ENCODE measurements around the gene TAF11L12.
"Not testable (repeated sequence)": the region's sequence is repeated elsewhere in the genome, so short reads cannot be mapped to it uniquely, and the experiment has no call there.

The TAF11L12 gene

GRCh38 chr5:17610092-17610491, at the start of gene TAF11L12:
Gene TAF11L12 (plus strand): TSS chr5:17610392.
- not testable (repeated sequence) for DNase-seq

- not testable (repeated sequence) for DNase-seq
These were observed 24.5 kb upstream of the TAF11L12 start, which contains the start of gene TAF11L7 for GRCh38 chr5:17585658-17586057. Gene TAF11L7 (minus strand): TSS chr5:17585758.

- DNase-seq: not testable (repeated sequence)
These were observed 19.3 kb upstream of the TAF11L12 start, which contains the start of gene TAF11L8 for GRCh38 chr5:17590860-17591259. Gene TAF11L8 (minus strand): TSS chr5:17590960.

- DNase-seq: not testable (repeated sequence)
These were observed 15.9 kb upstream of the TAF11L12 start, which contains the start of gene TAF11L9 for GRCh38 chr5:17594255-17594654. Gene TAF11L9 (minus strand): TSS chr5:17594394.

GRCh38 chr5:17597728-17598127, 12.5 kb upstream of the TAF11L12 start, which contains the start of gene TAF11L10:
Gene TAF11L10 (minus strand): TSS chr5:17597828.
- not testable (repeated sequence) for DNase-seq

- not testable (repeated sequence) for DNase-seq
These were observed 6.3 kb upstream of the TAF11L12 start, which contains the start of gene TAF11L11 for GRCh38 chr5:17603880-17604279. Gene TAF11L11 (plus strand): TSS chr5:17604183.

- no peak for DNase-seq
These were observed 5.2 kb upstream of the TAF11L12 start for GRCh38 chr5:17604951-17605350.

- DNase-seq: not testable (repeated sequence)
These were observed 2.7 kb upstream of the TAF11L12 start for GRCh38 chr5:17607461-17607860.

- DNase-seq: no peak
These were observed 4.8 kb downstream of the TAF11L12 start for GRCh38 chr5:17614872-17615605.

GRCh38 chr5:17619354-17619753, 9.2 kb downstream of the TAF11L12 start:
- DNase-seq: no peak

GRCh38 chr5:17620627-17621026, 10.4 kb downstream of the TAF11L12 start:
- no peak for DNase-seq

GRCh38 chr5:17625686-17626085, 15.5 kb downstream of the TAF11L12 start:
- no peak for DNase-seq

- DNase-seq: not testable (repeated sequence)
These were observed 21.6 kb downstream of the TAF11L12 start, which contains the start of gene TAF11L13 for GRCh38 chr5:17631788-17632187. Gene TAF11L13 (plus strand): TSS chr5:17632088.

GRCh38 chr5:17634160-17634559, 24.0 kb downstream of the TAF11L12 start, which contains the start of gene TAF11L14:
Gene TAF11L14 (plus strand): TSS chr5:17634460.
- no peak for DNase-seq

- DNase-seq: not testable (repeated sequence)
These were observed 39.0 kb downstream of the TAF11L12 start for GRCh38 chr5:17649232-17649631.

GRCh38 chr5:17655201-17655759, 45.1 kb downstream of the TAF11L12 start:
- DNase-seq: not testable (repeated sequence)

GRCh38 chr5:17655921-17656320, 45.7 kb downstream of the TAF11L12 start:
- DNase-seq: no peak

All from NCI-H2029 (cell line).